ENCODE data around the gene HSD11B1L. TPM values are rescaled to one million over a fixed set of nuclear protein-coding genes. Genes with fewer than 3 reads are reported as not detected.

Gene HSD11B1L
- total RNA-seq, 4 donors from 2014 or later: 7.3 to 30.4 (median 15.8) TPM

DNA sequence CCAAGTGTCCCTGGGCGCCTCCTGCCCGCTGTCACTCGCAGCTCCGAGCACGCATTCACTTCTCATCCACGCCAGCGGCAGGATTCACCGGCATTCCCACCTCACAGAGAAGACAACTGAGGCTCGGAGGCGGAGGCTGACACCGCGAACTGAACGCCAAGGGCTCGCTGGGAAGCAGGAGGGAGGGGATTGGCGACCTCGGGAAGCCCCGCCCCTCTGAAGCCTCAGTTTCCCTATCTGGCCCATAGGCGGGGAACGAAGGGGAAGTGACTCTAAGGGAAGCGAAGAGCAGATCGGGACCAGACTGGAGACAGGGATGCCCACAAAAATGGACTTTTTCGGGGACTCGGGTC is 767 bp upstream of the HSD11B1L start:
- Histone ChIP-seq H3K9me3 (no peaks in the 10 kb centered on the region), H3K36me3 (no peaks in the 10 kb centered on the region), H3K4me1 (peaks cover 8 to 15% of the 10 kb centered on the region in 2 donors), H3K4me3 (replicated peaks in 1 of 3) (peak overlapping the region; percentile 93 to 99 (median 98)), H3K27me3 (no peaks in the 10 kb centered on the region), H3K27ac (peak overlapping the region; percentile 78 to 96 (median 92))
- intact Hi-C loops (cut with DNase I): no loop called here
- WGBS, 2 donors: 0 to 1% methylated on average over 4 to 13 of the region's 23 CpGs
- TF ChIP-seq, protein P1, sequence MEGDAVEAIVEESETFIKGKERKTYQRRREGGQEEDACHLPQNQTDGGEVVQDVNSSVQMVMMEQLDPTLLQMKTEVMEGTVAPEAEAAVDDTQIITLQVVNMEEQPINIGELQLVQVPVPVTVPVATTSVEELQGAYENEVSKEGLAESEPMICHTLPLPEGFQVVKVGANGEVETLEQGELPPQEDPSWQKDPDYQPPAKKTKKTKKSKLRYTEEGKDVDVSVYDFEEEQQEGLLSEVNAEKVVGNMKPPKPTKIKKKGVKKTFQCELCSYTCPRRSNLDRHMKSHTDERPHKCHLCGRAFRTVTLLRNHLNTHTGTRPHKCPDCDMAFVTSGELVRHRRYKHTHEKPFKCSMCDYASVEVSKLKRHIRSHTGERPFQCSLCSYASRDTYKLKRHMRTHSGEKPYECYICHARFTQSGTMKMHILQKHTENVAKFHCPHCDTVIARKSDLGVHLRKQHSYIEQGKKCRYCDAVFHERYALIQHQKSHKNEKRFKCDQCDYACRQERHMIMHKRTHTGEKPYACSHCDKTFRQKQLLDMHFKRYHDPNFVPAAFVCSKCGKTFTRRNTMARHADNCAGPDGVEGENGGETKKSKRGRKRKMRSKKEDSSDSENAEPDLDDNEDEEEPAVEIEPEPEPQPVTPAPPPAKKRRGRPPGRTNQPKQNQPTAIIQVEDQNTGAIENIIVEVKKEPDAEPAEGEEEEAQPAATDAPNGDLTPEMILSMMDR (IDR thresholded peaks at IDR 0.05): no peak
- no peak for TF ChIP-seq POLR2A (IDR thresholded peaks at IDR 0.05)
- DNase-seq: peak; percentile 29 to 47

DNA sequence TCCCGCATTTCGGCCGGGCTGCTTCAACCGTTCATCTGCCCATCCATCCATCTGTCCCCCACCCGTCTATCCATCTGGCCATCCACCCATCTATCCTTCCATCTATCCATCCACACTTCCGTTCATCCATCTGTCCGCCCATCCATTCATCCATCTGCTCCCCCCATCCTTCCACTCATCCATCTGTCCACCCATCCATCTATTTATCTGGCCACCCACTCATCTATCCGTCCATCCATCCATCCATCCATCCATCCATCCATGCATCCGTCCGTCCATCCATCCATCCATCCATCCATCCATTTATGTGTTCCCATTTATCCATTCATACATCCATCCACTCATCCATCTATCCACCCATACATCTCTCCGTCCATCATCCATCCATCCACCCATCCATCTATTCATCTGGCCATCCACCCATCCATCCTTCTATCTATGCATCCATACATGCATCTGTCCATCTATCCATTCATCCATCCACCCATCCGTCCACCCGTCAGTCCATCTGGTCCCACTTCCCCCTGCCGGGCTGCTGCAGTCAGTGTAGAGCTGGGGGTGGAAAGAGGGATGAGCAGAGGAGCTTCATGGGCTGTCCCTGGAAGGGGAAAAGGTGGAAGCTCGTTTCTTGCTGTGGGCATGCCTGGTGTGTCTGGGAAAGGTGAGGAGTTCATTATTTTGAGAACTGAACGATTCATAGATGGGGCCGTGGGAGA is 722 bp downstream of the HSD11B1L start:
- DNase-seq: no peak
- TF ChIP-seq, protein P1 (IDR thresholded peaks at IDR 0.05): no peak
- no peak for TF ChIP-seq POLR2A (IDR thresholded peaks at IDR 0.05)
- peak overlapping the region in 1 of 3 donors; percentile 93 for H3K4me3 ChIP-seq (replicated peaks in 1 of 3)
- H3K9me3 ChIP-seq: no peaks in the 10 kb centered on the region
- 60 to 61% methylated on average over 17 of the region's 17 CpGs for WGBS, 2 donors
- H3K36me3 ChIP-seq: no peaks in the 10 kb centered on the region
- intact Hi-C loops (cut with DNase I): no loop called here
- peaks cover 11 to 19% of the 10 kb centered on the region in 2 donors for H3K4me1 ChIP-seq
- peak overlapping the region in 1 of 3 donors; percentile 92 for H3K27ac ChIP-seq
- H3K27me3 ChIP-seq: no peaks in the 10 kb centered on the region

DNA sequence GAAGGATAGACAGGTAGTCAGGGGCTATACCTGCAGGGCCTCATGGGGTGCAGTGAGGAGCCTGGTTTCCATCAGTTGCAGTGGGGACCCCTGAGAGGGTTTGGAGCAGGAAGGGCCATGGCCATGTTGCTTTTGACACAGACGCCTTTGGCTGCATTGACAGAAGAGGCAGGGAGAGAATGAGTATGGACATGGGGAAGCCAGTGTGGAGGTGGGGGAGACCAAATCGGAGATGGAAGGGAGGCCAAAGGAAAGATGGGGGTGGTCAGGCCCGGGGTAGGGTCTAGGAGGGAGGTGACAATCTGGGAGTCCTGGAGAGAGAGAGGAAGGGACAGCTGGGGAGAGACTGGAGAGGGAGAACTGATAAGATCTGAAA is 1.3 kb downstream of the HSD11B1L start:
- no peak overlapping the region for H3K4me3 ChIP-seq (replicated peaks in 1 of 3)
- no peaks in the 10 kb centered on the region for H3K36me3 ChIP-seq
- intact Hi-C loops (cut with DNase I): no loop called here
- WGBS, 2 donors: 83 to 91% methylated on average over 3 of the region's 3 CpGs
- H3K27ac ChIP-seq: no peak overlapping the region
- TF ChIP-seq, protein P1 (IDR thresholded peaks at IDR 0.05): no peak
- no peak for TF ChIP-seq POLR2A (IDR thresholded peaks at IDR 0.05)
- H3K4me1 ChIP-seq: peaks cover 11 to 21% of the 10 kb centered on the region in 2 donors
- no peaks in the 10 kb centered on the region for H3K9me3 ChIP-seq
- no peaks in the 10 kb centered on the region for H3K27me3 ChIP-seq
- DNase-seq: no peak

DNA sequence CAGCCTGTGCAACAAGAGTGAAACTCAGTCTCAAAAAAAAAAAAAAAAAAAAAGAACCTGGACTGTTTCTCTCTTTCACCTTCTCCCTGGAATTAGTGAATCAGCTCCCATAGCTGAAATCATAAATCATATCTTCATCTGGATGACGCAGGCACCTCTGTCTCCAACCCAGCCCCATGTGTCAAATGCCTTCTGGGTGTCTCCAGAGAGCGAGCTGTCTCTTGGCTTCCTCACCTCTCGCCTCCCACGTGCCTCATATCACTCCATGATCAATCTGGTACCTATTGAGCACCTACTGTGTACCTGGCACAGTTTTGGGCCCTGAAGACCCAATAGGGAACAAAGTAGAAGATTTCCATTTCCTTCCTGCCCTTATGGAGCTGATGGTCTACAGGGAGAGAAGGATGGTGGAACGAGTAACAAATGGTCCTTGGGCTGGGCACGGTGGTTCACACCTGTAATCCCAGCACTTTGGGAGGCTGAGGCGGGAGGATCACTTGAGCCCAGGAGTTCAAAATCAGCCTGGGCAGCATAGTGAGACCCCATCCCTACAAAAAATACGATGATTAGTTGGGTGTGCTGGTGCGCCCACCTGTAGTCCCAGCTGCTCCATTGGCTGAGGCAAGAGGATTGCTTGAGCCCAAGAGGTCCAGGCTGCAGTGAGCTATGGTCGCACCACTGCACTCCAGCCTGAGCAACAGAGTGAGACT is 2.5 kb downstream of the HSD11B1L start:
- no peak for DNase-seq
- intact Hi-C loops (cut with DNase I): no loop called here
- TF ChIP-seq, protein P1 (IDR thresholded peaks at IDR 0.05): no peak
- no peak for TF ChIP-seq POLR2A (IDR thresholded peaks at IDR 0.05)
- no peaks in the 10 kb centered on the region for H3K36me3 ChIP-seq
- H3K4me1 ChIP-seq: peaks cover 14 to 27% of the 10 kb centered on the region in 2 donors
- H3K4me3 ChIP-seq (replicated peaks in 1 of 3): no peak overlapping the region
- 90 to 94% methylated on average over 10 of the region's 10 CpGs for WGBS, 2 donors
- H3K9me3 ChIP-seq: no peaks in the 10 kb centered on the region
- H3K27me3 ChIP-seq: no peaks in the 10 kb centered on the region
- no peak overlapping the region for H3K27ac ChIP-seq
